Glomerular visceral epithelial cell (primary cell): ENCODE measurements around the gene CCIN.
"Not testable (repeated sequence)": the region's sequence is repeated elsewhere in the genome, so short reads cannot be mapped to it uniquely, and the experiment has no call there.

Source experiments
- DNase-seq: peaks from one replicate; pipeline ENCODE4 v3.0.0-alpha.2; 2016; ENCODE audit errors: extremely low spot score

Gene CCIN

DNA sequence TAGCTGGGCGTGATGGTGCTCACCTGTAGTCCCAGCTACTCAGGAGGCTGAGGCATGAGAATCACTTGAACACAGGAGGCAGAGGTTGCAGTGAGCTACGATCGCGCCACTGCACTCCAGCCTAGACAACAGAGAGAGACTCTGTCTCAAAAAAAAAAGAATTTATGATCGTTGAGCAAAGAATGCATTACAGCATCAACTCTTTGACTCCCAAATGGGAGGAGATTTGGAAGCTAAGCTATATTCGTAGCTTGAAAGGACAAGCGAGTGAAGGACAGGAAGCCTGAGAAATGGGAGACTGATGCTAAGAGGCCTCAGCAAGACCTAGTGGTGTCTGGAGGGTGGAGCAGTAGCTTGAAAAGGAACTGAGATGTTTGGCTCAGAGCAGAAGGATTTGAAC, 10.3 kb upstream of the CCIN start:
- no peak for DNase-seq

DNA sequence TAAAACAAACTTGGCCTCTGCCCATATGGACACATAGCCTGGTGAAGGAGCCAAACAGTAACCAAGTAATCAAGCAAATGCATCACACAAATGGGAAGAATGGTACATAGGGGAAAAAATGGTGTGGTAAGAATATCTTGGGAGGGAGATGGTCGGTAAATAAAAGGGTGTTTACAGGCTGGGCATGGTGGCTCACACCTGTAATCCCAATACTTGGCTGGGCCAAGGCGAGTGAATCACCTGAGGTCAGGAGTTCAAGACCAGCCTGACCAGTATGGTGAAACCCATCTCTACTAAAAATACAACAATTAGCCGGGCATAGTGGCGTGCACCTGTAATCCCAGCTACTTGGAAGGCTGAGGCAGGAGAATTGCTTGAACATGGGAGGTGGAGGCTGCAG, 9.7 kb upstream of the CCIN start:
- not testable (repeated sequence) for DNase-seq

DNA sequence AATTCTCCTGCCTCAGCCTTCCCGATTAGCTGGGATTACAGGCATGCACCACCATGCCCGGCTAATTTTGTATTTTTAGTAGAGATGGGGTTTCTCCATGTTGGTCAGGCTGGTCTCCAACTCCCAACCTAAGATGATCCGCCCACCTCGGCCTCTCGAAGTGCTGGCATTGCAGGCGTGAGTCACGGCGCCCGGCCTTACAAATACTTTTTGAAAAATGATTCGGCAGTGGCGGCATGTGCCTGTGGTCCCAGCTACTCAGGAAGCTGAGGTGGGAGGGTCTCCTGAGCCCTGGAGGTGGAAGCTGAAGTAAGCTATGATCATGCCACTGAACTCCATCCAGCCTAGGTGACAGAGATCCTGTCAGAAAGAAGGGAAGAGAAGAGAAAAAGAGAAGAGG, 9.1 kb upstream of the CCIN start:
- DNase-seq = not testable (repeated sequence)

DNA sequence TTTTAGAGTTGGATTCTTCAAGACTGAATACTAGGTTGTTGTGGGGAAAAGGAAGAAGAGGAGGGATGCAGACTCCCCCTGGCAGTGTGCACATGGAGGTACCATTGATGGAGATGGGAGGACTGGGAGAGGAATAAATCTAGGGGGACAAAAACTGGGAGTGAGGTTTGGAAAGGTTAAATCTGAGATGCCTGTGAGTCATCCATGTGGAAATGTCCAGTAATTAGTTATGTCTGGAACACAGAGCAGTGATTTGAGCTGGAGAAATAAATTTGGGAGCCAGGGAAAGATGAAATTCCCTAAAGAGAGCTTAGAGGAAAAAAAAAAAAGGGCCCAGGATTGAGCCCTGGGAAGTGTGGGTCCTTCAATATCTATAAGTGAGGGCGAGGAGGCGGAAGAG, 8.0 kb upstream of the CCIN start:
- DNase-seq = no peak

DNA sequence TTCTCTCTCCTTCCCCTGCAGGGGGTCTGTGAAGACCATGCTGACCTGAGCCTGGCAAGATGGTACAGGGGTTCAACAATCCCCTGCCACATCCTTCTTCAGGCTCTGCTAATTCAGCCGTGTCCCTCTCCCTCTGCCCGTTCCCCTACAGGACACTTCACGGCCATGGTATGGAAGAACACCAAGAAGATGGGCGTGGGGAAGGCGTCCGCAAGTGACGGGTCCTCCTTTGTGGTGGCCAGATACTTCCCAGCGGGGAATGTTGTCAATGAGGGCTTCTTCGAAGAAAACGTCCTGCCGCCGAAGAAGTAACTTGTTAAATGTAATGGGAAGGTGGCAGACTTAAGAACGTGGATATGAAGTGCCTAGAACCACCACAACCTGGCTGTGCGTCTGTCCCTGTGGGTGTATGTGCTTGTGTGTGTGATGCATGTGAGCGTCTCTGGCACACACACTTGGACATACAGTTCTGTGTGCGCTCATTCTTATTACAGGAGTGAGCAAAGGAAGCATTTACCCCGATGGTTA, 6.9 kb upstream of the CCIN start:
- no peak for DNase-seq

DNA sequence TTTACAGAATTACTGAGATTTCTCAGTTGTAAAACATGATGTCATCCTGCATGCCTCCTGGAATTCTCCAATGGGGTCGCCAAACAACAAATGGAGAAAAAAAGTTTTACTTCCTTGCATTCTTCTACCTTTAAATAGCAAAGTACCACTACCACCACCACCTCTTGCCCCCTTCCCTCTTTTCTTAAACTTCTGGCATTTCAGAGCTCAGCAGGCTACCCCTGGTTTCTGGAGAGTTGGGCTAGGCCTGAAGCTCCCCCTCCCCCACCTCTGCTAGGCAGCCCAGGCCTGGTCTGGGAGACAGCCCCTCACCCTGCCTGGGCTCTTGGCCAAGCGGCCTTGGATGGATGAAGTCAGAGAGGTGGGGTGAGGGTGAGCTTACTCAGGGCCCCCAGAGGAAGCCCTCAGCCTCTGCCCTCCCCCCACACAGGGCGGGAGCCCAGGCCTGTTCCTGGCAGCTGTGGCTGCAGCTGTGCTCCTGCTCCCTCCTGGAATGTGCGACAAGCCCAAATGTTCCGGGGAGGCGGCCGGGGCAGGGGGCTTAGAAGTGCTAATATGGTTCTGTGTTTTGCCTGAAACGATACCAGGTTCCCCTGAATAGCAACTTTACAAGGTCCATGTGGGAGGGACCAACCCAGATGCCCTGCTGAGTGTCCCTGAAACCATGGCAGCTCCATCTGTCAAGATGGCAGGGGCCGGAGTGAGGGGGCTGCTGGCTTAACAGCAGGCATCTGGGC, 6.0 kb upstream of the CCIN start:
- DNase-seq = peak; percentile 95

DNA sequence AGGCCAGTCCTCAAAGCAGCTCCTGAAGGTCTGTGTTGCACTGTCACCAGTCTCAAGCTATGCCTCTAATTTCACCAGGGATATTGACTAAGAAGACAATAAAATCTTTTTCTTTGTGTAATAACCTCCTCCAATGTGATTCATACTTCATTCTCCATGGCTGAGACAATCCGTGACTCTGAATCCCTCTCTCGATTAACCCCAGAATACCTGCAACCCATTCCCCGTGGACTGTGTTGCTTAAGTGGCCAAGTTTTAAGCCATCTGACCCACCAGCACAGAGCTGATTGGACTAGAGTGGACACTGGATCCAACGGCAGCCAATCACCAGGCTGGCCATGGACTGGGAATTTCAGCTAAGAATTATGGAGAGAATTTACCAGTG, 5.4 kb upstream of the CCIN start:
- DNase-seq = peak; percentile 65

DNA sequence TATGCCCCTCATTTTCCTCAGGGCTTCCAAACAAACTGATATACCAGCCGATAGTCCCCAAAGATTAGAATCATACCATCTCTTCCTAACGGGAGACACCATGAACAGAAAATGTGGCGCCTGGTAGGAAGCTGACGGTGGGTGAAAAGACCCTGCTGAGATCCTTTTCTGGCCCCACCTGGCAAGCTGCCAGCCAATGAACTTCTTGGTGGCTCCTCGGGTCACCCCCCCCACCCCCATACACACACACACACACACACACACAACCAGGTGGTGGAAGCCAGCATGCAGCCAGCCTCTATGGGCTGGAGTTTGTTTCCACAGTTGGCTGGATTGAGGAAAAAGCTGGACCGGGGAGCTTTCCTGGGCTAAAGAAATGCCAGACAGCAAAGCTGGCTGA, 4.8 kb upstream of the CCIN start:
- DNase-seq = no peak

DNA sequence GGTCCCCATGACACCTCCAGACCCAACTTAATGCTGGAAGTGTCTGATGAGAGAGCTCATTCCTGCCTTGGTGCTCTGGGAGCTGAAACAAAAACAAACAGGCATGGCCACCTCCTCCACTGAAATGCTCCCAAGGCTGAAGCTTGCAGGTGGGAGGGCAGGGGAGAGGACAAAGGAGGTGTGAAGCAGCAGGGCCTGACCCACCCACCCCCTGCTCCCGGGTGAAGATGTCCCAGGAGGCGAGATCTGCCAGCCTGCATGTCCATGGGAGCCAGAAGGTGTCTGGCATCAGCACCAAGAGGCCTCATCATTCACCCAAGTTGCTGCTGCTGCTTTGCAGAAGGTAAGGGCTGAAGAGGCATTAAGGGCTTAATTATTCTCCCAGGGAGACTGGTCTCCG, 4.2 kb upstream of the CCIN start:
- no peak for DNase-seq

DNA sequence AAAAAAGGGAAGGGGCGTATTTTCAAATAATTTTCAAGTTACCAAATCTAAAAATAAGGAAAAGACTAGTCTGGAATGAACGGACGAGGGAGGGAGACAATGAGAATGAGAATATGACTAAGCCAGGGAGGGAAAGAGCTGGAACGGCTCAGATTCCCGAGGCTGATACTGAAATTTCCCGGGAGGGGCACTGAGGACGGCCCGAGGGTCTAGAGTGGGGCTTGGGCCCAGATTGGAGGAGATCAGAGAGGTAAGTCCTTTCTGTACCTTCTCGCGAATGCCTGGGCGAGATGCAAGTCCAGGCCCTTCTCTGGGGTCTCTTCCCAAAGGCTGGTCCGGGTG, 3.4 kb upstream of the CCIN start:
- DNase-seq = no peak

DNA sequence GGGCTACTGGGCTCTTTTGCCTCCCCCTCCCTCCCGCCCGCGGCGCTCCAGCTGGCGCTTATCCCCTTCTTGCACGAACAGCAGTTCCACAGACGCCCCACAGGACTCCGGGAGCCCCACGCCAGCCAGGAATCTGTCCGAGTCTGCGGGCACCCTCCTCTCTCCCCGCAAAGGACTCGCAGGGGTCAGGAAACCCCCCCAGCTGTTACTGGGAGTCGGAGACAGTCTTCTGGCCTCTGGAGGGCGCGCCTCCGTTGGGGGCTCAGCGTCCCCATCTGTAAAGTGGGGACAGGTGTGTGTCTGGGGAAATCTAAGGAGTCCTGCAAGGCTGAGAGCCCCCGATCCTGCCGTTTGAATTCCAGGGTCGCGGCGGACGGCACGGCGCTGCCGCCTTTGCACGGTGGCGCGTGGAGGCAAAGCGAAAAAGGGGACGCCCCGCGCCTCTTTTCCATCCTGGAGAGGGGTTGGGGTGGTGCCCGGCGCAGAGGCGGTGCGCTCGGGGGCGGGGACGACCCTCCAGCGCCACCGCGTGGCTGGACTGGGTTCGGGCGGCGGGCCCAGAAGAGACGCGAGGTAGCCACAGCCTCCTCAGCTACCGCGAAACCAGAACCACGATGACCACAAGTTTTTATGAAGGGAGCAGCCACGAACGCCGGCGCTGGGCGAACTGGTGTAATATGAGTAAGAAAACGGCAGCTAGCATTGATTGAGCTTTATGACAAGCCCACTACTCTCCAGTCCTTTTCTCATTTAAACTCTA, 2.8 kb upstream of the CCIN start:
- DNase-seq = peak; percentile 89

DNA sequence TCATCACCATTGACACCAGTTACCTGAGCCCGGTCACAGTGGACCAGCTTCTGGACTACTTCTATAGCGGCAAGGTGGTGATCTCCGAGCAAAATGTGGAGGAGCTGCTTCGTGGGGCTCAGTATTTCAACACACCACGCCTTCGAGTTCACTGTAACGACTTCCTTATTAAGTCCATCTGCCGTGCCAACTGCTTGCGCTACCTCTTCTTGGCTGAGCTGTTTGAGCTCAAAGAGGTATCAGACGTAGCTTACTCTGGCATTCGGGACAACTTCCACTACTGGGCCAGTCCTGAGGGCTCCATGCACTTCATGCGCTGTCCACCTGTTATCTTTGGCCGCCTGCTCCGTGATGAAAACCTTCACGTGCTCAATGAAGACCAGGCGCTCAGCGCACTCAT, 520 bp downstream of the CCIN start:
- no peak for DNase-seq

DNA sequence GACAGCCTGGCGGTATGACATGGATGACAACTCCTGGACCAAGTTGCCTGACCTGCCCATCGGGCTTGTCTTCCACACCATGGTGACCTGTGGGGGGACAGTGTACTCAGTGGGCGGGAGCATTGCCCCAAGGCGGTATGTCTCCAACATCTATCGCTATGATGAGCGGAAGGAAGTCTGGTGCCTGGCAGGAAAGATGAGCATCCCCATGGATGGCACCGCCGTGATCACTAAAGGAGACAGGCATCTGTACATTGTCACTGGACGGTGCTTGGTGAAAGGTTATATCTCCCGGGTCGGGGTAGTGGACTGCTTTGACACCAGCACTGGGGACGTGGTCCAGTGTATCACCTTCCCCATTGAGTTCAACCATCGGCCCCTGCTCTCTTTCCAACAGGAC, 1.3 kb downstream of the CCIN start:
- DNase-seq = no peak

DNA sequence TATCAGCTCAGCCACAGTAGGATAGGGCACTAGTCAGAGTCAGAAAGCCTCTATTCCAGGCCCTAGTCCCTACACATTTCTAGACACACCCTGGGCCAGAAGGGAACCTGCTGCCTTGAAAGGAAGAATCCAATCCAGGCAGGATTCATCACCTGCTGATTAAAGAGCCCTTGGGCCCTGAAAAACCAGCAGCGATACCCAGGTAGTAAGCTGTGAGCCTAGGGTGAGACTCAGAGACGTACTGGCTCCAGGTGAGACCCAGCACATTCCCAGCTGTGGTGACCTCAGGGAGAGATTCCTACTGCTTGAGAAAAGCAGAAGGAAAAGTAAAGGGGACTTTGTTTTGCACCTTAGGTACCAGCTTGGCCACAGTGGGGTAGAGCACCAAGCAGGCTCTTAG, 4.7 kb downstream of the CCIN start:
- DNase-seq = no peak

DNA sequence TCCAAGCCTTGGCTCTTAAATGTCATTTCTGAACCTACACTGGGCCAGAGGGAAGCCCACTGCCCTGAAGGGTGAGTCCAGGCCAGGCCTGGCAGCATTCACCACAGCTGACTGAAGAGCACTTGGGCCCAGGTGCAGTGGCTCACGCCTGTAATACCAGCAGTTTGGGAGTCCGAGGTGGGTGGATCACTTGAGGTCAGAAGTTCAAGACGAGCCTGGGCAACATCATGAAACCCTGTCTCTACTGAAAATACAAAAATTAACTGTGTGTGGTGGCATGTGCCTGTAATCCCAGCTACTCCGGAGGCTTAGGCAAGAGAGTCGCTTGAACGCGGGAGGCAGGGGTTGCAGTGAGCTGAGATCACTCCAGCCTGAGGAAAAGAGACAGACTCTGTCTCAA, 5.1 kb downstream of the CCIN start:
- DNase-seq = no peak

DNA sequence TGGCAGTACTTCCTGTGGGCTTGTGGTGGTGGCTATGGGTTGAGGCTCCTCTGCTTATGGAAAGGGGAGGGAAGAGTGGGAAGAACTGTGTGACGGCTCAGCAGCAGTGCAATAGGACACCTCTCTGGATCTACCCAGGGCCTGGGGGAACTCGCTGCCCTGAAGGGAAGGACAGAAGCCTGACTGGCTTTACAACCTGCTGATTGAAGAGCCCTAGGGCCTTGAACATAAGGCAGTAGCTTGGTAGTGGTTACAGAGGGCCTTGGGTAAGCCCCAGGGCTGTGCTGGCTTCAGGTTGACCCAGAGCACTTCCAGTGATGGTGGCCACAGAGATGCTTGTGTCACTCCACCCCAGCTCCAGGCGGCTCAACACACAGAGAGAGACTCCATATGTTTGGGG, 5.5 kb downstream of the CCIN start:
- DNase-seq = no peak

DNA sequence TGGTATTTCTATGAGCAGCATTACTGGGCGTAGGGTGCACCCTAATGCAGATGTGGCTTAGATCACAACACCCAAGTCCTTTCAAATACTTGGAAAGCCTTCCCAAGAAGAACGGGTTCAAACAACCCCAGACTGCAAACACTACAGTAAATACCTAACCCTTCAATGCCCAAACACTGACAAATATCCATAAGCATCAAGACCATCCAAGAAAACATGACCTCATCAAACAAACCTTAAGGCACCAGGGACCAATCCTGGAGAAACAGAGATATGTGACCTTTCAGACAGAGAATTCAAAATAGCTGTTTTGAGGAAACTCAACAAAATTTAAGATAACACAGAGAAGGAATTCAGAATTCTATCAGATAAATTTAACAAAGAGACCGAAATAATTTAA, 6.0 kb downstream of the CCIN start:
- DNase-seq = not testable (repeated sequence)

DNA sequence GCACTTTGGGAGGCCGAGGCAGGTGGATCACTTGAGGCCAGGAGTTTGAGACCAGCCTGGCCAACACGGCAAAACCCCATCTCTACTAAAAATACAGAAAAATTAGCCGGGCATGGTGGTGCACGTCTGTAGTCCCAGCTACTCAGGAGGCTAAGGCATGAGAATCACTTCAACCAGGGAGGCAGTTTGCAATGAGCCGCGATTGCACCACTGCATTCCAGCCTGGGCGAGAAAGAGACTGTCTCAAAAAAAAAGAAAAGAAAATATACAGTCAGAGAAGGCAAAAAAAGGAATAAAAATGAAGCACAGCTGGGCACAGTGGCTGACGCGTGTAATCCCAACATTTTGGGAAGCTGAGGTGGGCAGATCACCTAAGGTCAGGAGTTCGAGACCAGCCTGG, 7.3 kb downstream of the CCIN start:
- DNase-seq = not testable (repeated sequence)

DNA sequence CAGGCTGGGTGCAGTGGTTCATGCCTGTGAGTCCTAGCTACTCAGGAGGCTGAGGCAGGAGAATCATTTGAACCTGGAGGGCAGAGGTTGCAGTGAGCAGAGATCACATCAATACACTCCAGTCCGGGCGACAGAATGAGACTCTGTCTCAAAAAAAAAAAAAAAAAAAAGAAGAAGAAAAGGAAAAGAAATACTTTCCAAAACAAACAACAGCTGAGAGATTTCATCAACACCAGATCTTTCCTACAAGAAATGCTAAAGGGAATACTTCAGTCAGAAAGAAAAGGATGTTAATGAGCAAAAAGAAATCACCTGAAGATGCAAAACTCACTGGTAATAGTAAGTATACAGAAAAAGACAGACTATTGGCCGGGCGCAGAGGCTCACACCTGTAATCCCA, 8.4 kb downstream of the CCIN start:
- no peak for DNase-seq

DNA sequence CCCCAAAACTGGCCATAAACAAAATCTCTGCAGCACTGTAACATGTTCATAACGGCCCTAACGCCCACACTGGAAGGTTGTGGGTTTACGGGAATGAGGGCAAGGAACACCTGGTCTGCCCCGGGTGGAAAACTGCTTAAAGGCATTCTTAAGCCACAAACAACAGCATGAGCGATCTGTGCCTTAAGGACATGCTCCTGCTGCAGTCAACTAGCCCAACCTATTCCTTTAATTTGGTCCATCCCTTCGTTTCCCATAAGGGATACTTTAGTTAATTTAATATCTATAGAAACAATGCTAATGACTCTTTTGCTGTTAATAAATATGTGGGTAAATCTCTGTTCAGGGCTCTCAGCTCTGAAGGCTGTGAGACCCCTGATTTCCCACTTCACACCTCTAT, 11.1 kb downstream of the CCIN start:
- not testable (repeated sequence) for DNase-seq

DNA sequence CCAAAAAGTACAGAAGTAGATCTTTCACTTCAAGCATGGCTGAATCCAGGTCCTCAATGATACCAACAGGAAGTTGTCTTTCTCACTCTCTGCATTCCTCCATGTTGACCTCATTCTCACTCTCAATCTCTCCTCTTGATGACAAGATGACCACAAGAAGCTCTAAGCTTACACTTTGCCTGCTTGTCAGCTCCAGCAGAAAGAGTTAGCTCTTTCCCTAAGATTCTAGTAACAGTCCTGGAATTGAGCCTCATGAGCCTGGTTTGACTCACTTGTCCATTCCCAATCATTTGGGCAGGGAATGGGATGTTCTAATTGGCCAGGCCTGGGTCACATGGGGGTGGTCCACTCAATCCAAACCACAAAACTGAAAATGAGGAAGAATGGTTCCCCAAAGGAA, 18.2 kb downstream of the CCIN start:
- DNase-seq = peak; percentile 90

DNA sequence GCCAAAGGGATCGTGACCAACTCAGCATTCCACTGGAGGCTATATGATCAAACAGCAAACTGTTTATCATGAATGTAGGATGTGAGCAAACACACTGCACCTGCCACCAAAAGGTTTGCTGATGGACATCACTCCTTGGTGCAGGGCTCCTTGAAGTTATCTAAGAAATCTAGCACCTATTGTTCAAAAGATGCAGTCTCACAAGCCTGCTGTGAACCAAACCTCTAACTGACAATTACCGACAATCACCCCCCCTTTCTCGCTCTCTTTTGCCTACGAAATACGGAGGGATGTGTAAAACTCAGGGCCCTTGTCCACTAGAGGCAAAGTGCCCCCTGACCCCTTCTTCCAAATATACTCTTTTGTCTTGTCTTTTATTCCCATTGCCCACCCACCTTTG, 19.0 kb downstream of the CCIN start:
- no peak for DNase-seq

DNA sequence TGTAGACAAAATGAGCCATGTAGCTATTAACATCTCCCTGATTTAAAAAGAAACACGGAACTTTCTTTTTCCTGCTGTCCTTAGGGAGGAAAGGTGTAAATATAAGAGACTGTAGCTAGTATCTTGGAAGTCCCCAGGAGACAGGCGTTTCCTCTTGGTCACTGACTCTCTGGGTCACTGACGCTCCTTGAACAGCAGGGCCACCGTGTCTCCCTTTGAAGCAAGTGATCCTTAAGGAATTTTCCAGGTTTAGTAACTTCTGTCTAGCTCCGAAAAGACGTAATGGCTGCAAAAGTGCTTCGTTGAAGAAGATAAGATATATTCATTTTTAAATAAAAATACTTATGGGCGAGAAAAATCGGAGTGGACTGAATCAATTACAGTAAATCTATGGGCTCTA, 20.8 kb downstream of the CCIN start:
- DNase-seq = no peak
